ENCODE data around the gene GPX1.
"Not testable (repeated sequence)": the region's sequence is repeated elsewhere in the genome, so short reads cannot be mapped to it uniquely, and the experiment has no call there.

Gene GPX1

GRCh38 chr3:49358217-49358883, at the start of gene GPX1:
Gene GPX1, minus strand, starts transcription at chr3:49358353. Its CDS starts 75 bp downstream, at chr3:49358278.
- DNase-seq (ENCODE audit: low read depth), result peak; percentile 96

GRCh38 chr3:49406571-49407565, 48.7 kb upstream of the GPX1 start:
- no peak for DNase-seq (ENCODE audit: low read depth)

DNA sequence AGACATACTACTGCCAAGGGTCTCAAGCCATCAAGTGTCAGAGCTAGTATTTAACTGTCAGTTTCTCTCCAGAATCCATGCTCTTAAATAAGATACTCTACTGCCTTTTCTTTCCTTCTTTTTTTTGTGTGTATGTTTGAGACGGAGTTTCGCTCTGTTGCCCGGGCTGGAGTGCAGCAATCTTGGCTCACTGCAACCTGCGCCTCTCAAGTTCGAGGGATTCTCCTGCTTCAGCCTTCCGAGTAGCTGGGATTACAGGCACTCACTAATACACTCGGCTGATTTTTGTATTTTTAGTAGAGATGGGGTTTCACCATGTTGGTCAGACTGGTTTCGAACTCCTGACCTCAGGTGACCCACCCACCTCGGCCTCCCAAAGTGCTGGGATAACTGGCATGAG, 47.4 kb upstream of the GPX1 start:
- DNase-seq (ENCODE audit: low read depth), result not testable (repeated sequence)

DNA sequence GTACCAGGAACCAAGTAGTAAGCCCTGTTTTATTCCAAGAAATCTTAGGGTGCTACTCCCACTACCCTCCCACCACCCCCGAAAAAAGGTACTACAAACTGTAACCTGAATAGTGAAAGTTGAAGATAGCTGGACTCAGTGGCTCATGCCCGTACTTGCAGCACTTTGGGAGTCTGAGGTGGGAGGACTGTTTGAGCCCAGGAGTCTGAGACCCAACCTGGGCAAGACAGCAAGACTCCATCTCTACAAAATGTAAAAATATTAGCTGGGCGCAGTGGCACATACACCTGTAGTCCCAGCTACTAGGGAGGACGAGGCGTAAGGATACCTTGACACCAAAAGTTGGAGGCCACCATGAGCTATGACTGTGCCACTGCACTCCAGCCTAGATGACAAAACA, 45.7 kb upstream of the GPX1 start:
- no peak for DNase-seq (ENCODE audit: low read depth)

GRCh38 chr3:49401766-49402165, 43.6 kb upstream of the GPX1 start:
- DNase-seq (ENCODE audit: low read depth), result no peak

GRCh38 chr3:49399461-49399860, 41.3 kb upstream of the GPX1 start:
- peak; percentile 59 for DNase-seq (ENCODE audit: low read depth)

GRCh38 chr3:49397470-49397869, 39.3 kb upstream of the GPX1 start:
- peak; percentile 41 for DNase-seq (ENCODE audit: low read depth)

GRCh38 chr3:49391310-49391709, 33.2 kb upstream of the GPX1 start:
- not testable (repeated sequence) for DNase-seq (ENCODE audit: low read depth)

GRCh38 chr3:49389297-49389696, 31.1 kb upstream of the GPX1 start:
- no peak for DNase-seq (ENCODE audit: low read depth)

- DNase-seq (ENCODE audit: low read depth), result peak; percentile 15
Measured at GRCh38 chr3:49388289-49388820, 30.2 kb upstream of the GPX1 start.

DNA sequence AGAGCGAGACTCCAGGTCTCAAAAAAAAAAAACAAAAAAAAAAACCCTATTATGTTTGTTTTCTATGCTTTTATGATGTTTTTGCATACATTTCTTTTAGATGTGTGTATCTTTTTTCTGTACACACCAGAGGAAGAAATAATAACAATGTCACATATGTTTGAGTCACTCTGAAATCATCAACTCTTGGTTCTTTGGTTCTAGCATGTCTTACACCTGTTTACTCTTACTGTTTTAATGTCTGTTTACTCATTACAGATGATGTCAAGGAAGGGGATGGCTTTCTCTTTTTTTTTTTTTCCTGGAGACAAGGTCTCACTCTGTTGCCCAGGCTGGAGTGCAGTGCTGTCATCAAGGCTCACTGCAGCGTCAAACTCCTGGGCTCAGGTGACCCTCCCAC, 29.6 kb upstream of the GPX1 start:
- DNase-seq (ENCODE audit: low read depth), result no peak

DNA sequence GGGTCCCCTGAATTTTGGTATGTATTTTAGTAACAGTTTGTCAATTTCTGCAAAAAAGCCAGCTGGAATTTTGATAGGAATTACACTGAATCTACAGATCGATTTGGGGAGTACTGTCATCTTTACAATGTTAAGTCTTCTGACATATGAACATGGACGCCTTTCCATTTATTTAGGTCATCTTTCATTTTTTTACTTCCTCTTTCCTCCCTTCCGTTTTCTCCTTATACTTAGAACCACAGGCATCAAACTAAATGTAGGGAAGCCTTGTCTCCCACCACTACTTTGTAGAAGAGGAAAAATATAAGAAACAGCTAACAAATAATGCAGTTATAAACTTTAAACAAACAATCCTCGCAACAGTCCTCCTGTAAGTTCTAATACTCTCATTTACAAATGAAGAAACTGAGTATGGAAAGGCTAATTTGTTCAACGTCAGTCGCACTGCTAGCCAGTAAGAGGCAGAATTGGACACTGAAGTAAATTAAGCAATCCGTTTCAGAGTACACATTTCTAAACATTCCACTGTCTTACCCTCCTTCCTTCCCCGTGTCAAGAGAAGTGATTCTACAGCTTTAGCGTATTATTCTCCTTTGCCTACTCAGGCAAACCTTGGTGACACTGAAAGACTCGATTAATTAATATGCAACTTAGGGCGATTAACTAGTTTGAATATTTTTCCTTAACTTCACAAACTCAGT, 28.1 kb upstream of the GPX1 start:
- no peak for DNase-seq (ENCODE audit: low read depth)

DNA sequence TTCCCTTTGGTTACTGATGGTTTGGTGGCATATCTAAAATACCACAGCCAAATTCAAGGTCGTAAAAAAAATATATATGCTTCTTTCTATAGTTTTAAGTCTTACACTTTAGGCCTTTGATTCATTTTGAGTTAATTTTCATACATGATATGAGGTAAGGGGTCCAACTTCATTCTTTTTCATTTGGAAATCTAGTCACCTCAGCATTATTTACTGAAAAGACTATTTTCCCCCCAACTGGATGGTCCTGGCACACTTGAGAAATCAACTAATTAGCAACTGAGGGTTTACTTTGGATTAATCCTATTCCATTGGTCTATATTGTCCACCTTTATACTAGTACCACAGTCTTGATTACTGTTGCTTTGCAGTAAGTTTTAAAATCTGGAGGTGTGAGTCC, 27.5 kb upstream of the GPX1 start:
- DNase-seq (ENCODE audit: low read depth), result no peak

DNA sequence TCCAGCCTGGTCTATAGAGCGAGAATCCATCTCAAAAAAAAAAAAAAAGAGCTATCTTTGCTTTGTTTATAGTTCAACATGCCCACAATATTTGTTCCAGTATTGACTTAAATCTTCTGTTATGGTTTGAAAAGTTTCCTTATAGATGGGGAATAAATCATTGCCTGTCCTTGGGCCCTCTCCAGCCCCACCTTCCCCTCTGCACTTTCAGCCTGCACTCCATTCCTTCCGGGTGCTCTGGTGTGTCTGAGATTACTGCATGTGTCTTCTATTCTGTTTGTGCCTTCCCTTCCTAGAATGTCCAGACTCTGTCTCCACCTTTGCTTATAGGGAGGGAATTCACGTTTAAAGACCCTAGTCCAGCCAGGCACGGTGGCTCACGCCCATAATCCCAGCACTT, 25.2 kb upstream of the GPX1 start:
- no peak for DNase-seq (ENCODE audit: low read depth)

DNA sequence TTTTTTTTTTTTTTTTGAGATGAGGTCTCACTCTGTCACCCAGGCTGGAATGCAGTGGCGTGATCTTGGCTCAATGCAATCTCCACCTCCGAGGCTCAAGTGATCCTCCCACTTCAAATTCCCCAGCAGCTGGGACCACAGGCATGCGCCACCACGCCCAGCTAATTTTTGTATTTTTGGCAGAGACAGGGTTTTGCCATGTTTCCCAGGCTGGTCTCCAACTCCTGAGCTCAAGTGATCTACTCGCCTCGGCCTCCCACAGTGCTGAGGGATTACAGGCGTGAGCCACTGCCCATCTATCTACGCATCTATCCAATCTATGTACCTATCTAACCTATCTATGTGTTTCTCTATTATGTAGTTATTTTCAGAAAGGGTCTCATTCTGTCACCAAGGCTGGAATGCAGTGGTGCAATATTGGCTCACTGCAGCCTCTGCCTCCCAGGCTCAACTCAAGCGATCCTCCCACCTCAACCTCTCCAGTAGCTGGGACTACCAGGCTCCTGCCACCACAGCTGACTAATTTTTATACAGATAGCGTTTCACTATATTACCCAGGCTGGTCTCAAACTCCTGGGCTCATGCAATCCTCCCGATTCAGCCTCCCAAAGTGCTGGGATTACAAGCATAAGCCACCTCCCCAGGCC, 20.2 kb upstream of the GPX1 start:
- DNase-seq (ENCODE audit: low read depth), result peak; percentile 83

- DNase-seq (ENCODE audit: low read depth), result peak; percentile 65
Measured at GRCh38 chr3:49377483-49377882, 19.3 kb upstream of the GPX1 start.

- DNase-seq (ENCODE audit: low read depth), result no peak
Measured at GRCh38 chr3:49371946-49372345, 13.8 kb upstream of the GPX1 start.

- DNase-seq (ENCODE audit: low read depth), result no peak
Measured at GRCh38 chr3:49370585-49371290, 12.6 kb upstream of the GPX1 start.

DNA sequence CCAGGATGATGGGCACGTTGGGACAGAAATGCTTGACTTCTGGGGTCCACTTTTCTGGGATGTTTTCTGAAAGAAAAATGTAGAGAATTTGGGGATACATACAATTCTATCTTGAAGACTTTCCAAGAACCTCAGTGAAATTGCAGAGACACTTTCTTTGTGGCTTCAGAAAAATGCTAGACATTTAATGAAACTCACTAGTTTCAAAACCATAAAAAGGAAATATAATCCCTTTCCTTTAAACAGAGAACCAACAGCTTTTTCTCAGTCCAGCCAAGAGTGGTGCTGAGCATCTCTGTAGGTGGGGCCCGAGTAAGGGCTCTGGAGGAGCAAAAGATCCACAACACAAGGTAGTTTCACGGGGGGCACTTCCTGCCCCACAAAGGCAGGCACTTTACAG, 4.4 kb upstream of the GPX1 start:
- peak; percentile 61 for DNase-seq (ENCODE audit: low read depth)

DNA sequence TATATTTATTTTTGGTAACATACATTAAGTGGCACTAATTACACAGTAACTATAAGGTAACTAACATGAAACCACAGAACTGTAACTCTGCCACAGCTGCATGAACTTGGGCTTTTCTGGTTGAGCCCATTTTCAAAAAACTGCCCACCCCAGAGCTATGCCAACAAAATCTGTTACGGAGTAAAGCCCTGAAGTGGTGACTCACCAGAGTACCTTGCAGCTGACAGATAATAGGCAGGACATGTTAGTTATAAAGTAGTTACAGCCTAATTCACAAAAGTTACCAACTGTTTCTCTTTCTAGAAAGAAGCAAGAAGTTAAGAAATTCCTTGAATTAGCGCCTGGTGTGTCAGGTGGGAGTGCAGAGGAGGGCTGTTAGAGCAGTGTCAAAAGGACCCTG, 1.5 kb upstream of the GPX1 start:
- peak; percentile 57 for DNase-seq (ENCODE audit: low read depth)

- DNase-seq (ENCODE audit: low read depth), result no peak
Measured at GRCh38 chr3:49358884-49359225, 702 bp upstream of the GPX1 start.
